ENCODE results near the gene TSR3.

DNA sequence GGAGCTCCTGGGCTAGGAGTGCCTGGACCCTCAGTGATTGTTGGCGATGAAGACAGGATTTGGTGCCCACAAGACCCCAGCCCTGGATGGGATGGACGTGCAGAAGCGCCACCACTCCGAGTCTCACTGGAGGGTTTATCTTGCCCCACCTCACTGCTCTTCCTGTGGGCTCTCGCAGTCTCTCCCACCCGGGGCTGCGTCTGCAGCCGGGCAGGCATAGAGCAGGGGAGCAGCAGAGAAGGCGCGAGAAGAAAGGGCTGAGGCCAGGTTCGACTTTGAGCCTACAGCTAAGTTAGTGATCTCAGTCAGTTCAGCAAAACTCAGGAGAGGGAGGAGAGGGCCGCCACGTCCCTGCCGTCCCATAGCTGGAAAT is 35.7 kb downstream of the TSR3 start:
- TF ChIP-seq, protein P1, sequence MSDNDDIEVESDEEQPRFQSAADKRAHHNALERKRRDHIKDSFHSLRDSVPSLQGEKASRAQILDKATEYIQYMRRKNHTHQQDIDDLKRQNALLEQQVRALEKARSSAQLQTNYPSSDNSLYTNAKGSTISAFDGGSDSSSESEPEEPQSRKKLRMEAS (IDR thresholded peaks at IDR 0.05; ENCODE audit: low read depth, low read length) = no peak
- TF ChIP-seq CTCF (IDR thresholded peaks at IDR 0.05; ENCODE audit: low read depth, low read length) = no peak

Data from NB4 (cell line).